ENCODE measurements around the gene PLK5.
"Not testable (repeated sequence)": the region's sequence is repeated elsewhere in the genome, so short reads cannot be mapped to it uniquely, and the experiment has no call there.

Gene PLK5

DNA sequence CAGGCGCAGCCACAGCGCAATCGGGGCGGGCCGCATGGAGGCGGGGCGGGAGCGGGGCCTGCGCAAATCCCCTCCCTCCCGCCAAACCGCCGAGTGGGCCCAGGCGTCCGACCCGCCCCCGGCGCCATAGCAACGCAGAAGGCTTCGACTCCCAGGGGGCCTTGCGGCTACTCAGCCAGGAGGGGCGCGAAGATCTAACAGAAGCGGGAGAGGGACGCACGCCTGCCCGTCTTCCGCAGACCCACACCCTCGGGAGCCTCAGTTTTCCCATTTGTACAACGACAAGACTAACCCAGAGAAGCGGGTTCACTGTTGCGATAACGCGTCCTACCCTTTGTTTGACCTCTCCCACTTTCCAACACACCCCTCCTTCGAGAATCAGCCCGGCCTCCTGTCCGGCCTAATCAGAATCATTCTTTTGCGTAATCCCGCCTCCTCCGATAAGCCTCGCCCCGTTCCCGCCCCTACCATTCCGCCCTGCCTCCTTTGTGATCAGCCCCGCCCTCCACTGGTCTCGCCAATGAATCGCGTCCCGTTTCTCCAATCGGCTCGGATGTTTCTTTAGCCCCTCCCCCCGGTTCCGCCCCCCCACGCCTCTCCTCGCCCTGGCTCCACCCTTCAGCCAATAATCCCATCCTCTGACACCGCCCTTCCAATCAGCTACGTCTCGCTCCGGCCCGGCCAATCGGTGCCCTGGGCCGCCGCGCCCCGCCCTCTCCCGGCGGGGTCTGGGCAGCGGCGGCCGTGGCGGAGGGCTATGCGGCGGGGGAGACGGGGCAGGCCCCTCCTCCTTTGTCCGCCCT, 33.4 kb upstream of the PLK5 start, which contains the start of gene PCSK4:
Gene PCSK4 (minus strand): TSS at position 40 of the 803 bp plus-strand sequence. CDS start 4 bp downstream, at position 36.
- DNase-seq (ENCODE audit: extremely low spot score, insufficient read length, low read depth) (peak; percentile 79), FAIRE-seq (peak; percentile 100)

DNA sequence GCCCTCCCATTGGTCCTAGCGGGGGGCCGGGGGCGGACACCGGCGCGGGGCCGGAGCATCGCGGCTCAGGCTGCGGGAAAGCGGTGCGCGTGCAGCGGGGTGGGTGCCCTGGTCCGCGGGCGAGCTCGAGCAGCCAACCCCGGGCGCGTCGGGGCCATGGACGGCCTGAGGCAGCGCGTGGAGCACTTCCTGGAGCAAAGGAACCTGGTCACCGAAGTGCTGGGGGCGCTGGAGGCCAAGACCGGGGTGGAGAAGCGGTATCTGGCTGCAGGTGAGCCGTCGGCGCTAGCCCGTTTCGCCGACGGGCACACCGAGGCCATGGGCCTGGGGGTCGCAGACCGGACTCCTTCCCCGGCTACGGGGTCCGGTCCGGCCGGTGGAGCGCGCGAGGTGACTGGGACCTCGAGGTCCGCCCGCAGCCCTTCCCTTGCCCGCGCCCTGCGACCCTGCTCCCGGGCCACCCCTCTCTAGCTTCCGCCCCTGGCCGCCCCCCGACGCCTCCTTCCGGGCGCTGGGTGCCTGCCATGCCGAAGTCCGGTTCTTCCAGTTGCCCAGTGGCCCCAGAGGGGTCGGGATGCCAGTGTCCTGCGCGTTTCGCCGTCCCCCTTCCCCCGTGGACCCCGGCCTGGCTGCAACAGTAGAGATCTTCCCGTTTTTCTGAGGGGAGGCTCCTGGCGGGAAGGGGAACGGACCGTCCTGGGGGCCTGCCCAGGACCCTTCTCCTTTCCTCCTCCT, 32.6 kb upstream of the PLK5 start, which contains the start of gene REEP6:
Gene REEP6 (plus strand): TSS at position 68 of the 735 bp plus-strand sequence. CDS start 89 bp downstream, at position 157.
- no peak for DNase-seq (ENCODE audit: extremely low spot score, insufficient read length, low read depth)
- FAIRE-seq: no peak

DNA sequence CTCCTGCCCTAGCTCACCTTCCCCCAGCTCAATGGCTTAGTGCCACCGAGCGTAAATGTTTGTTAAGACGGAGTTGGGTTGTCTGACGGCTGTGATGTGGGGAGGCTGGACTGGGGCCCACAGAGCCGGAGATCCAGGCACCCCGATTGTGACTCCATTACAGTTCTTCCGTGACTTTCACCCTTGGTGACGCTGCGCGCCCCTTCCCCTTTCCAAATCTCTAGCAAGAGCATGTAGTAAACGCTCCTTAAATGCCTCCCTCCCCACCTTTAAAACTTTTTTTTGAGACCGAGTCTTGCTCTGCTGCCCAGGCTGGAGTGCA, 32.1 kb upstream of the PLK5 start:
- DNase-seq (ENCODE audit: extremely low spot score, insufficient read length, low read depth) (no peak), FAIRE-seq (no peak)

DNA sequence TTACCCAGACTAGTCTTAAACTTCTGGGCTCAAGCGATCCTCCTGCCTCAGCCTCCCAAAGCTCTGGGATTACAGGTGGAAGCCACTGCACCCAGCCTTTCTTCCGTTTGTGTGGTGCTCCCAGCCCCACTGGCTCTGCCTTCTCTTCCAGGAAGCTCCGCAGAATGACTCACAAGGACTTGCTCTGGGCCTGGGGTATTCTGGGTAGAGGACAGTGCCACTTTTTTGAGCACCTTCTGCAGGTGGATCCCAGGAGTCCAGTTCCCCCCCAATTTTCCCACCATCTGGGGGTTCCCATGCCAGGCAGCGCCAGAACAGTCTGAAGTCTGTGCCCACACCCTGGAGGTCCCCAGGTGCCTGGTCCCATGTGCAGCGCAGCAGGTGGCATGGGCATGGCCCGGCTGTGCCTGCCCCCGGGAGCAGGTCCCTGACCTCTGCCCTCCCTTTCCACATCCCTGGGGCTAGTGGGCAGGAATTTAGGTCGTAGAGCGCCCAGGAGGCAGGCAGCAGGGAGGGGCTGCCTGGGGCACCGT, 31.3 kb upstream of the PLK5 start:
- FAIRE-seq (no peak), DNase-seq (ENCODE audit: extremely low spot score, insufficient read length, low read depth) (no peak)

DNA sequence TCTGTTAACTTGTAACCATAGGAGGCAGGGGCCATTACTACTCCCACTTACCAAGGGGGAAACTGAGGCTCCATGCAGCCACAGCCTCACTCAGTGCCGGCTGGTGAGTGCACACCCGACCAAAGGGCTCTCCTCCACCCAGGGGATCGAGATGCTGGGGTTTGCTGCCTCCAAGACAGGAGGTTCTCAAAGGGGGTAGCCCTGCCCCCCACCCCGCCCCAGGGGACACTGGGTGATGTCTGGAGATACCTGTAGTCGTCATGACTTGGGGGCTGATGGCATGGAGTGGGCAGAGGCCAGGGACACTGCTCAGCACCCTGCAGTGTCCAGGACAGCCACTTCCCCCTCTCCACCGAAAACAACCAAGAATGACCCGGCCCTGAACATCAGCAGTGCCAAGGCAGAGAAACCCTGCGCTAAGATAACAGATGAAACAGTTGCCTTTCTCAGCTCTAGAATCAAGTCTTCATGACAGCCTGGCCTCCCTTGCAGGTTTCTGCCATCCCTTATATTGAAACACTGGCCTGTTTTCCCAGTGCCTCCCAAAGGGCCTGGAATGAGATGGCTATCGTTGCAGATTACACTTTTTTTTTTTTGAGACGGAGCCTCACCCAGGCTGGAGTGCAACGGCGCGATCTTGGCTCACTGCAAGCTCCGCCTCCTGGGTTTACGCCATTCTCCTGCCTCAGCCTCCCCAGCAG, 29.6 kb upstream of the PLK5 start:
- FAIRE-seq: no peak

DNA sequence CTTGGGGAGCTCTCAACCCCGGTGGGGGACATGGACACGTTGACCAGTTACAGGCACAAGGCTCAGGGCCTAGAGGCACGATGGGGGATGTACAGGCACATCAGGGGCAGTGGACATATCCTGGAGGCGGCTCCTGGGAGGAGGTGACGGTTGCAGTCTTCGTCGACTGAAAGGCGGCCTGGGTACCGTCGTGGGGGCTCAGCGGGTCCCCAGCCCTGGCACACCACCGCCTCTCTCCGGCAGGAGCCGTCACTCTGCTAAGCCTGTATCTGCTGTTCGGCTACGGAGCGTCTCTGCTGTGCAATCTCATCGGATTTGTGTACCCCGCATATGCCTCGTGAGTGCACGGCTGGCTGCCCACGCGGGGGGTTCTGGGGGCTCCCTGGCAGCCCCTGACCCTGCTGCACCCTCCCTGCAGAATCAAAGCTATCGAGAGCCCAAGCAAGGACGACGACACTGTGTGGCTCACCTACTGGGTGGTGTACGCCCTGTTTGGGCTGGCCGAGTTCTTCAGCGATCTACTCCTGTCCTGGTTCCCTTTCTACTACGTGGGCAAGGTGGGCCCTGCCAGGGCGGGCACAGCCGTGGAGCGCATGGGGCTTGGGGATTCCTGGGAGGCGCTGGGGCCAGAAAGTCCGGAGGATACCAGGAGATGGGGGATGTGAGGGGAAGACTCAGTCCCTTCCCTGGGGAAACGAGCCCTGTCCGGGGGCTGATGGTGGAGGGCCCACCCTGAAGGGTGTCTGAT, 28.7 kb upstream of the PLK5 start:
- DNase-seq (ENCODE audit: extremely low spot score, insufficient read length, low read depth): no peak
- no peak for FAIRE-seq

More for the DNA sequence above, 29.6 kb upstream of the PLK5 start:
- no peak for DNase-seq (ENCODE audit: extremely low spot score, insufficient read length, low read depth)

DNA sequence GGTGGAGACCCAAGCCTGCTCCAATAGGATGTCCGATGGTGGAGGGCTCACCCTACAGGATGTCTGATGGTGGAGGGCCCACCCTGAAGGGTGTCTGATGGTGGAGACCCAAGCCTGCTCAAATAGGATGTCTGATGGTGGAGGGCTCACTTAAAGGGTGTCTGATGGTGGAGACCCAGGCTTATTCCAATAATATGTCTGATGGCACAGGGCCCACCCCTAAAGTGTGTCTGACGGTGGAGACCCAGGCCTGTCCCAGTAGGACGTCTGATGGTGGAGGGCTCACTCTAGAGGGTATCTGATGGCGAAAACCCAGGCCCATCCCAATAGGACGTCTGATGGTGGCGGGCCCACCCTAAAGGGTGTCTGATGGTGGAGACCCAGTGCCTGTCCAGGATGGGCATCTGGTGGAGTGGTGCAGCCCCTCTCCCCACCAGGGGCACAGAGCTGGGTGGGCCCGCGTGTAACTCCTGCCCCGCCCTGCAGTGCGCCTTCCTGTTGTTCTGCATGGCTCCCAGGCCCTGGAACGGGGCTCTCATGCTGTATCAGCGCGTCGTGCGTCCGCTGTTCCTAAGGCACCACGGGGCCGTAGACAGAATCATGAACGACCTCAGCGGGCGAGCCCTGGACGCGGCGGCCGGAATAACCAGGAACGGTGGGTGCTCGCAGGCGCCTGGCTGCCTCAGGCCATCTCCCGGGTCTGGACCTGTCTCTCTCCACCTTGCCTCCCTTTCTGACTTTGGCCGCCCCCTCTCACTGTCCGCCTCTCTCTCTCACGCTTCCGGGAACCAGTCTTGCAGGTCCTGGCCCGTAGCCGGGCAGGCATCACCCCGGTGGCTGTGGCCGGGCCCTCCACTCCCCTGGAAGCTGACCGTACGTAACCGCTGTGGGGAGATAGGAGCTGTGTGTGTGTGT, 27.8 kb upstream of the PLK5 start:
- DNase-seq (ENCODE audit: extremely low spot score, insufficient read length, low read depth) (no peak), FAIRE-seq (no peak)

DNA sequence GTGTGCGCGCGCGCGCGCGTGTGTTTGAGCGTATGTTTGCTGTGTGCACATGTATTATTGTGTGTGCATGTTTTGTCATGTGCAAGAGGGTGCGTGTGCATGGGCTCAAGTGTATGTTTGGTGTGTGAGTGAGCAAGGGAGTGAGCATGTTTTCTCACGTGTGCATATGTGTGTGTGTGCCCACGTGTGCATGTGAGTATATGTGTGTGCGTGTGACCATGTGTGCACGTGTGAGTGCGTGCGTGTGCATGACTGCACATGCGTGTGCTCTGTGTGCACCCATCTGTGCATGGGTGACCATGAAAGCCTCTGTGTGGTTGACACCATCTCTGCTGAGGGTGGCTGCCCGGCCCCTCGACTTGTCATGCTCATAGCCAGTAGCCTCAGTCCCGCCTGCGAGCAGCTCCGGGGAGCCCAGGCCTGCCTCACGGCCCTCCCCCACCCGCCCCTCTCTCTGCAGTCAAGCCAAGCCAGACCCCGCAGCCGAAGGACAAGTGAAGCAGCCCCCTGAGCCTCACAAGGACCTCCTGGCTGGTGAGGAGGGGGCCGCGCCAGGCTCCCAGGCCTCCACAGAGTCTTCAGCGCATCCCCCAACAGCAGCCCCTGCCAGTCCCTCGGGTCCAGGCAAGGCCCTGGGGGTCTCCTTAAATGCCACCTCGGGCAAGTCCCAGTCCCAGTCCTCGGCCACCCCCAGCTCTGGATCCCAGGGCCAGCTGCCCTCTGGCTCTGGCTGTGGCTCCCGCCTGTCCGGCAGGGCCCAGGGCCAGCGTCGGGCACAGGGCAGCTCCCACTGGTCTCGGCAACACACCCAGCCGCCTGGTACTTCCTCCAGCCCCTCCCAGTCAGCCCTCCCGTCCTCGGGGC, 26.9 kb upstream of the PLK5 start:
- no peak for DNase-seq (ENCODE audit: extremely low spot score, insufficient read length, low read depth)
- no peak for FAIRE-seq

DNA sequence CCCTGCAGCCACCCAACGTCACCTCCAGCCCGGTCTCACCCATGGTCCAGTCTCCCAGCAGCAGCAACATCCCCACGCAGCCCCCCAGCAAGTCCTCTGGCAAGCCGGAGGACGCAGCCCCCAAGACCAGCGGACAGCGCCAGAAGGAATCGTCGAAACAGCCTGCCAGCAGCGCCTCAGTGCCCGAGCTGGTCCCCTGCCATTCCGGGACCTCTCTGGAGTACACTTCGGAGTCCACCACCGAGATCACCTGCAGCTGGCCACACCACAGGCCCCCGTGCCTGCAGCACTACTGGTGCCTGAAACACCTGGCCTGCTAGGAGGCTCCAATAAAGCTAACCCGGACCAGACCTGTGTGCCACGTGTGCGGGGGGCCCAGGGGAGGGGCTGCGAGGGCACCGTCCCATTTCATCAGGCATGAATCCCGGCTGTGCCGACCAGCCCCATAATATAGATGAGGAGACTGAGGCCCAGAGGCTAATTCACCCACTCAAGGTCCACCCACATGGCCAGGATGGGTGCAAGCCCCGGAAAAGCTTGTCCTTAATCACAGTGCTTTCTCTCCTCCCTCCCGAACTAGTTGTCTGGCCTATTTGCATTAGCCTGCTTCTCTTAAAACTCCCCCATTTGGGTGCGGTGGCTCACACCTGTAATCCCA, 26.2 kb upstream of the PLK5 start:
- DNase-seq (ENCODE audit: extremely low spot score, insufficient read length, low read depth) (no peak), FAIRE-seq (no peak)

DNA sequence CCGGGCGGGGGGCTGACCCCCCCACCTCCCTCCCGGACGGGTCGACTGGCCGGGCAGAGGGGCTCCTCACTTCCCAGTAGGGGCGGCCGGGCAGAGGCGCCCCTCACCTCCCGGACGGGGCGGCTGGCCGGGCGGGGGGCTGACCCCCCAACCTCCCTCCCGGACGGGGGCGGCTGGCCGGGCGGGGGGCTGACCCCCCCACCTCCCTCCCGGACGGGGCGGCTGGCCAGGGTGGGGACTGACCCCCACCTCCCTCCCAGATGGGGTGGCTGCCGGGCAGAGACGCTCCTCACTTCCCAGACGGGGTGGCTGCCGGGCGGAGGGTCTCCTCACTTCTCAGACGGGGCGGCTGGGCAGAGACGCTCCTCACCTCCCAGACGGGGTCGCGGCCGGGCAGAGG, 24.6 kb upstream of the PLK5 start:
- not testable (repeated sequence) for FAIRE-seq; DNase-seq (ENCODE audit: extremely low spot score, insufficient read length, low read depth)

DNA sequence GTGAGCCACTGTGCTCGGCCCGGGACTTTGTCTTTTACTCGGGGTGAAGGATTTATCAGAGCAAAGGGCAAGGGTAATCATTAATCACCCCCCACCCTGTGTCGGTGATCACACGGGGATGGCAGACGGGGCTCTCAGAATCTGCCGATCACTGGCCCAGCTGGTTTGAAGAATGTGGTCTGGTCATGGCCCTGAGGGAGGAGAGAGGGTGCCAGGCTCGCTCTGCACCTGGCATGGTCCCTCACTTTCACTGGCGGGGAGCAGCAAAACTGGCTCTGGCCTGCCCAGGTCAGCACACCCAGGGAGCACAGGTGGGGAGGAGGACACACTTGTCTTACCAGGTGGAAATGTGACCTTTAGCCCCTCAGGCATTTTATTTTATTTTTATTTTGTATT, 22.7 kb upstream of the PLK5 start:
- DNase-seq (ENCODE audit: extremely low spot score, insufficient read length, low read depth) (no peak), FAIRE-seq (no peak)

DNA sequence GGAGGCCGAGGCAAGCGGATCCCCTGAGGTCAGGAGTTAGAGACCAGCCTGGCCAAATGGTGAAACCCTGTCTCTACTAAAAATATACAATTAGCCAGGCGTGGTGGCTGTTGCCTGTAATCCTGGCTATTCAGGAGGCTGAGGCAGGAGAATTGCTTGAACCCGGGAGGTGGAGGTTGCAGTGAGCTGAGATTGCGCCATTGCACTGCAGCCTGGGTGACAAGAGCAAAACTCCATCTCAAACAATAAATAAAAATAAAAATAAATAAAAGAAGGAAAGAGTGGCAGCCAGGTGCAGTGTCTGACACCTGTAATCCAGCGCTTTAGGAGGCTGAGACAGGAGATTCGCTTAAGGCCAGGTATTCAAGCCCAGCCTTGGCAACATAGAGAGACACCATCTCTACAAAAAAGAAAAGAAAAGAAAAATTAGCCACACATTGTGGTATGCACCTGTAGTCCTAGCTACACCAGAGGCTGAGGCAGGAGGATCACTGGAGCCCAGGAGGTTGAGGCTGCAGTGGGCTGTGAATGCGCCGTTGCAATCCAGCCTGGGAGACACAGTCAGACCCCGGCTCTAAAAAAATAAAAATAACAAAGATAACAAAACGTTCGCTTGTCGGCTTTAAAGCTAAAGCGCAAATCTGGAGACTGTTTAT, 21.3 kb upstream of the PLK5 start:
- DNase-seq (ENCODE audit: extremely low spot score, insufficient read length, low read depth): no peak
- FAIRE-seq: no peak

DNA sequence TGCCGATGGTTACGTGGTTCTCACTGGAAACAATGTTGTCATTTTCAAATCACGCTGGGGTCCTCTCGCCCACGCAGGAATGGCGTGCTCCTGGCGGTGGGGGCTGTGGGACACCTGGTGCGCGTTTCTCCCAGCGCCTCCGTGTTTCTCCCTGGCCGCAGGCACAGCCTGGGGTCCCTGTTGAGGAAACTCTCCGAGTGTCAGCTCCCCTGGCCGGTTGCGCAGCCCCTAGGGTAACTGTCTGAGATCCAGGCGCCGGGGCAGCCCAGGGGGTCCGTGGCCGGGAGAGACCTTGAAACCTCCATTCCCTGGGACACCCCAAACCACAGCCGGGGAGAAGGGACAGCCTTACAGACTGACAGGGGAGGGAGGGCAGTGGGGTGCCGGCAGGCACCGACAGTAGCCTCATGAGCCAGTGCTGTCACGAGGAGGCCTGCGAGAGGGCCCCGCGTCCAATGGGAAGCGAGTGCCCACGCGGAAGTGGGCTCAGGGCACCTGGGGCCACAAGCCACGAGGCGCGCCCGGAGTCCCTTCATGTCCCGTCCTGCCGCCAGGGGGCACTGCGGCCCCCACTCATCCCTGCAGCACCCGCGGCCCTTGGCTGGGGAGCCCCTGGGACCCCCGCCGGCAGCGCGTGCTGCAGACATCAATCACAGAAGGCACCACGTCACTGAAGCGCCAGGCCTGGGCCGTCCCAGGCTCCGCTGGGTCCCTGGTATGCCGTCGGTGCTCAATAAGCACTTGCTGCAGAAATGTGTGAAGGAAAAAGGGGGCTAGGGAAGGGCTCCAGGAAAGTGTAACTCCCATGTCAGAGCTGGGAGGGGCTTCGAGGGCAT, 20.6 kb upstream of the PLK5 start:
- no peak for FAIRE-seq
- DNase-seq (ENCODE audit: extremely low spot score, insufficient read length, low read depth): no peak

DNA sequence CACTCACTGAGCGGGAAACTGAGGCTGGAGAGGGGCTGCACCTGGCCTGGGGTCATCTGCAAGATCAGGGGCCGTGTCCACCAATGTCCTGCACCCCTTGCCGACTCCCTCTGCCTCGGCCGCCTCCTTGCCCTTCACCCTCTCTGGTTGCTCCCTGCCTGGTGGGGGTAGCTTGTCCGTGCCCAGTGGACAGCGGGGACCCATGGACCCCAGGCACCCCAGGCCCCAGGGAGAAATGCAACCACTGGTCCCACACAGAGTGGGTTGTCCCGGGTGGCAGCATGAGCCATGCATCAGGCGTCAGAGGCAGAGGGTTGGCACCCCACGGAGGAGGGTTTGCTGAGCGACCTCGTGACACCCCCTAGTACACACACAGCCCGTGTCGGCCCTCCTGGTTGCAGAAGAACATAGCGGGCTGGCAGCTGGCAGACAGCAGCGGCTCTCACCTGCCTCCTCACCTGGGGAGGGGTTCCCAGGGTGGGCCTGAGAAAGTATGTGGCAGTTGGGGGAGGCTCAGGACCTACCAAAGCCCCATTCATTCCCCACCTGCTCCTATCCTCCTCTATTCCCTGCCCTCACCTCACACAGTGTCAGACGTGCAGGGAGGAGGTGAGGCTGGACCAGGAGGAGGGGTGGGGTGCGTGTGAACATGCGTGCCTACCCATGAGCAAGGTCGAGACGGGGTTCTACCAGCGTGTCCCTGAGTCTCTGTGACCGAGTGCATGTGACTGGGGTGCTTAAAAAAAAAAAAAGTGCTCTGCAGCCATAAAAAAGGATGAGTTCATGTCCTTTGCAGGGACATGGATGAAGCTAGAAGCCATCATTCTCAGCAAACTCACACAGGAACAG, 19.7 kb upstream of the PLK5 start:
- no peak for FAIRE-seq

DNA sequence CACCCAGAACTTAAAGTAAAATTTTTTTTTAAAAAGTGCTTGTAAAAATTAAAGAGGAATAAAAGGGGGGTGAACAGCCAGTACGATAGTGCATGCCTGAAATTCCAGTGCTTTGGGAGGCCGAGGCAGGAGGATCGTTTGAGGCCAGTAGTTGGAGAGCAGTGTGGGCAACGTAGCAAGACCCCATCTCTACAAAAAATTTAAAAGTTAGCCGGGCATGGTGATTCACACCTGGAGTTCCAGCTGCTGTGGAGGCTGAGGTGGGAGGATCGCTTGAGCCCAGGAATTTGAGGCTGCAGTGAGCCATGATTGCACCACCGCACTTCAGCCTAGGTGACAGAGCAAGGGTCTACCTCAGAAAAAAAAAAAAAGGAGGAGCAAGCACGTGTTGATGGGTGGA, 18.9 kb upstream of the PLK5 start:
- FAIRE-seq (no peak), DNase-seq (ENCODE audit: extremely low spot score, insufficient read length, low read depth) (no peak)

More for the DNA sequence above, 19.7 kb upstream of the PLK5 start:
- DNase-seq (ENCODE audit: extremely low spot score, insufficient read length, low read depth): no peak
